ENCODE results near the gene SLC35F3.

GRCh38 chr1:233971753-233972152 is 67.3 kb downstream of the SLC35F3 start:
- TF ChIP-seq CTCF (IDR thresholded peaks at IDR 0.05; ENCODE audit: insufficient read depth, low read length, poor library complexity, severe bottlenecking): no peak
- no peak for TF ChIP-seq EZH2phosphoT487 (conservative IDR thresholded peaks at IDR 0.05; ENCODE audit: low read length)
